Vagina (tissue), 2 donors: ENCODE data around the gene CRTAC1.

Source experiments
- POLR2A ChIP-seq, 2 donors: fragments of 450-650 bp; IDR thresholded peaks; one replicate each; pipeline ENCODE4 v1.6.1; 2017; ENCODE audit warnings: antibody characterized with exemption in 2 of 2, mild to moderate bottlenecking in 2 of 2, moderate library complexity in 2 of 2
- POLR2AphosphoS5 ChIP-seq, 2 donors: sonication (generic); formaldehyde crosslinking; IDR thresholded peaks; one replicate each; pipeline ENCODE4 v1.9.0; 2017; ENCODE audit warnings: antibody characterized with exemption in 2 of 2, mild to moderate bottlenecking in 2 of 2, low read depth in 1 of 2; ENCODE audit not compliant: insufficient read depth in 1 of 2
- TF ChIP-seq, protein P1 (sequence below), 3 experiments: fragments of 450-650 bp in 2 of 3; fragments of 200-600 bp in 1 of 3; sonication (generic) in 1 of 3; IDR thresholded peaks; one replicate each; pipeline ENCODE4 v1.5.1; 2017 to 2019; ENCODE audit warnings: antibody characterized with exemption in 3 of 3, mild to moderate bottlenecking in 2 of 3, moderate library complexity in 2 of 3

DNA sequence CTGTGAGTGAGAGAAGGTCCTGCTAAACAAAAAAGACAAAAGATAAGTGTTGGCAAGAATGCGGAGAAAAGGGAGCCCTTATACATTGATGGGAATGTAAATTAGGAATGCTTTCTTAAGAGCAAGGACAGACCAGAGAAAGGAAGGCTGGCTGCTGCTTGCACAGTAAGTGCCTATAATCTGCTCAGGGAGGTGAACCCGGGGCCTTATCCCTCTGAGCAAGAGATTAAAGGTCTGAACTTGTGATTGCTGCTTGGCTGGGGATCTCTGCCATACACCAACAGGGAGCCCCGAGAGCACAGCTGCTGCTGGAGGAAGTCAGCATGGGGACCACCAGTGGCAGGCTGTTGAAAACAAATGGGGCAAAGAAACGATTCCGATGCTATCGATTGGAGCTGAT, 32.0 kb upstream of the CRTAC1 start:
- TF ChIP-seq, protein P1, sequence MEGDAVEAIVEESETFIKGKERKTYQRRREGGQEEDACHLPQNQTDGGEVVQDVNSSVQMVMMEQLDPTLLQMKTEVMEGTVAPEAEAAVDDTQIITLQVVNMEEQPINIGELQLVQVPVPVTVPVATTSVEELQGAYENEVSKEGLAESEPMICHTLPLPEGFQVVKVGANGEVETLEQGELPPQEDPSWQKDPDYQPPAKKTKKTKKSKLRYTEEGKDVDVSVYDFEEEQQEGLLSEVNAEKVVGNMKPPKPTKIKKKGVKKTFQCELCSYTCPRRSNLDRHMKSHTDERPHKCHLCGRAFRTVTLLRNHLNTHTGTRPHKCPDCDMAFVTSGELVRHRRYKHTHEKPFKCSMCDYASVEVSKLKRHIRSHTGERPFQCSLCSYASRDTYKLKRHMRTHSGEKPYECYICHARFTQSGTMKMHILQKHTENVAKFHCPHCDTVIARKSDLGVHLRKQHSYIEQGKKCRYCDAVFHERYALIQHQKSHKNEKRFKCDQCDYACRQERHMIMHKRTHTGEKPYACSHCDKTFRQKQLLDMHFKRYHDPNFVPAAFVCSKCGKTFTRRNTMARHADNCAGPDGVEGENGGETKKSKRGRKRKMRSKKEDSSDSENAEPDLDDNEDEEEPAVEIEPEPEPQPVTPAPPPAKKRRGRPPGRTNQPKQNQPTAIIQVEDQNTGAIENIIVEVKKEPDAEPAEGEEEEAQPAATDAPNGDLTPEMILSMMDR (IDR thresholded peaks at IDR 0.05) = no peak
- TF ChIP-seq POLR2A (IDR thresholded peaks at IDR 0.05) (no peak), POLR2AphosphoS5 (IDR thresholded peaks at IDR 0.05; ENCODE audit: insufficient read depth in 1 of 2, low read depth in 1 of 2) (no peak)
